H1 (cell line): ENCODE measurements around the gene TSC22D4. TPM values are rescaled to one million over a fixed set of nuclear protein-coding genes. Genes with fewer than 3 reads are reported as not detected.

ENCODE experiments used
- CTCF ChIA-PET: fragments of 300-600 bp; sonication (Branson Sonifier 250); formaldehyde crosslinking; loops from one replicate; lab custom pipeline; 2021; ENCODE audit not compliant: partially characterized antibody; lab: Charles Lee
- POLR2A ChIA-PET: fragments of 300-600 bp; sonication (Branson Sonifier 250); formaldehyde crosslinking; loops from one replicate; lab custom pipeline; 2021; ENCODE audit warnings: inconsistent platforms; ENCODE audit not compliant: partially characterized antibody; lab: Charles Lee
- DNase-seq, 2 experiments: peaks; one replicate each; pipeline versions ENCODE4 v3.0.0 to v3.0.0-alpha.2; 2010 to 2022; ENCODE audit warnings: low spot score in 2 of 2, low read depth in 1 of 2, mixed read lengths in 1 of 2
- FAIRE-seq: peaks from 2 replicates; lab custom pipeline; 2011; peaks lifted over from hg19 to GRCh38; lab: Jason Lieb, UNC
- H2AFZ ChIP-seq: 2 replicates; pipeline ENCODE4 v1.8.1; 2012; ENCODE audit warnings: low read length, inconsistent platforms
- H2AK5ac ChIP-seq: 2 replicates; pipeline ENCODE4 v1.6.1; 2013; ENCODE audit warnings: low read depth, low read length
- H2BK120ac ChIP-seq: replicated peaks from 2 replicates; pipeline ENCODE3; 2013; ENCODE audit warnings: low read depth, low read length, inconsistent platforms
- H2BK12ac ChIP-seq: 2 replicates; pipeline ENCODE4 v1.6.1; 2013; ENCODE audit warnings: low read depth, low read length
- H2BK15ac ChIP-seq: 2 replicates; pipeline ENCODE4 v1.6.1; 2013; ENCODE audit warnings: low read length
- H2BK20ac ChIP-seq: 2 replicates; pipeline ENCODE4 v1.6.1; 2013; ENCODE audit warnings: low read length
- H2BK5ac ChIP-seq: 2 replicates; pipeline ENCODE4 v1.6.1; 2013; ENCODE audit warnings: low read depth, low read length
- H3K14ac ChIP-seq: 2 replicates; pipeline ENCODE4 v1.6.1; 2013; ENCODE audit warnings: inconsistent platforms; ENCODE audit not compliant: insufficient read length
- H3K18ac ChIP-seq: 2 replicates; pipeline ENCODE4 v1.6.1; 2013; ENCODE audit warnings: low read length; ENCODE audit errors: extremely low read depth
- H3K23ac ChIP-seq: 2 replicates; pipeline ENCODE4 v1.6.1; 2013; ENCODE audit warnings: inconsistent platforms; ENCODE audit not compliant: insufficient read length
- H3K23me2 ChIP-seq: 2 replicates; pipeline ENCODE4 v1.6.1; 2013; ENCODE audit warnings: low read depth, low read length
- H3K27ac ChIP-seq: 2 replicates; pipeline ENCODE4 v1.6.1; 2011; ENCODE audit warnings: low read depth, low read length, inconsistent platforms
- H3K27me3 ChIP-seq, 4 experiments: replicated peaks in 1 of 4; 1 replicate in 1 of 4; 2 replicates in 3 of 4; pipeline versions ENCODE4 v1.6.1 to v1.8.1; 2011 to 2013; ENCODE audit warnings: low read length in 3 of 4, mild to moderate bottlenecking in 3 of 4, inconsistent platforms in 2 of 4, mixed read lengths in 2 of 4, moderate library complexity in 1 of 4; ENCODE audit not compliant: control insufficient read depth in 3 of 4, insufficient read depth in 3 of 4; ENCODE audit errors: extremely low read depth in 1 of 4
- H3K36me3 ChIP-seq, 4 experiments: 2 replicates each; pipeline versions ENCODE4 v1.6.1 to v1.8.1; 2011 to 2013; ENCODE audit warnings: mild to moderate bottlenecking in 4 of 4, low read length in 3 of 4, moderate library complexity in 2 of 4, control low read depth in 1 of 4, inconsistent platforms in 1 of 4; ENCODE audit not compliant: insufficient read depth in 4 of 4, control insufficient read depth in 2 of 4
- H3K4ac ChIP-seq: replicated peaks from 2 replicates; pipeline ENCODE3; 2013; ENCODE audit warnings: low read length, low read depth, mixed read lengths, inconsistent platforms; ENCODE audit not compliant: insufficient read length
- H3K4me1 ChIP-seq, 4 experiments: replicated peaks in 1 of 4; 1 replicate in 1 of 4; 2 replicates in 3 of 4; pipeline versions ENCODE4 v1.6.1 to v1.8.1; 2011 to 2013; ENCODE audit warnings: low read length in 3 of 4, inconsistent platforms in 2 of 4, mixed read lengths in 1 of 4; ENCODE audit not compliant: insufficient read depth in 4 of 4, control insufficient read depth in 3 of 4
- H3K4me2 ChIP-seq, 2 experiments: 2 replicates each; pipeline versions ENCODE4 v1.6.1 to v1.8.1; 2011 to 2013; ENCODE audit warnings: low read depth in 2 of 2, low read length in 2 of 2, control low read depth in 1 of 2, inconsistent platforms in 1 of 2, mild to moderate bottlenecking in 1 of 2; ENCODE audit not compliant: insufficient read depth in 1 of 2
- H3K4me3 ChIP-seq, 4 experiments: fragments of 200-600, 300-600 bp in 1 of 4; sonication (generic), shearing (Covaris generic), sonication (Bioruptor Twin) in 1 of 4; 2 replicates each; pipeline versions ENCODE4 v1.5.1 to v1.8.1; 2011 to 2016; ENCODE audit warnings: low read length in 4 of 4, low read depth in 3 of 4, control low read depth in 2 of 4, inconsistent platforms in 2 of 4, mild to moderate bottlenecking in 2 of 4, mixed read lengths in 1 of 4, moderate library complexity in 1 of 4; ENCODE audit not compliant: insufficient read depth in 2 of 4; ENCODE audit errors: extremely low read depth in 1 of 4
- H3K56ac ChIP-seq: replicated peaks from 2 replicates; pipeline ENCODE3; 2013; ENCODE audit warnings: low read depth, mild to moderate bottlenecking, mixed read lengths, low read length, inconsistent platforms; ENCODE audit not compliant: insufficient read length
- H3K79me1 ChIP-seq: 2 replicates; pipeline ENCODE4 v1.6.1; 2013; ENCODE audit warnings: low read depth, low read length, control low read depth
- H3K79me2 ChIP-seq, 2 experiments: 2 replicates each; pipeline versions ENCODE4 v1.6.1 to v1.8.1; 2012 to 2013; ENCODE audit warnings: low read length in 2 of 2, mild to moderate bottlenecking in 2 of 2, inconsistent platforms in 1 of 2; ENCODE audit not compliant: insufficient read depth in 2 of 2, control insufficient read depth in 1 of 2
- H3K9ac ChIP-seq, 4 experiments: replicated peaks in 1 of 4; 1 replicate in 1 of 4; 2 replicates in 3 of 4; pipeline versions ENCODE4 v1.6.1 to v1.8.1; 2011 to 2013; ENCODE audit warnings: low read depth in 3 of 4, low read length in 3 of 4, control low read depth in 2 of 4, mild to moderate bottlenecking in 2 of 4, moderate library complexity in 2 of 4, inconsistent platforms in 1 of 4; ENCODE audit errors: extremely low read depth in 1 of 4
- H3K9me3 ChIP-seq, 2 experiments: 2 replicates each; pipeline versions ENCODE4 v1.6.1 to v1.8.1; 2012 to 2013; ENCODE audit warnings: mild to moderate bottlenecking in 2 of 2, moderate library complexity in 2 of 2, control low read depth in 1 of 2, inconsistent platforms in 1 of 2, low read depth in 1 of 2, low read length in 1 of 2, mixed read lengths in 1 of 2; ENCODE audit not compliant: insufficient read depth in 2 of 2
- H4K20me1 ChIP-seq, 2 experiments: replicated peaks in 1 of 2; 2 replicates each; pipeline versions ENCODE3 to v1.8.1; 2011 to 2013; ENCODE audit warnings: inconsistent platforms in 2 of 2, low read length in 2 of 2, mild to moderate bottlenecking in 1 of 2; ENCODE audit not compliant: insufficient read depth in 2 of 2, control insufficient read depth in 1 of 2
- H4K5ac ChIP-seq: 2 replicates; pipeline ENCODE4 v1.6.1; 2013; ENCODE audit warnings: low read length, low read depth, mixed read lengths, inconsistent platforms; ENCODE audit not compliant: insufficient read length
- H4K8ac ChIP-seq: 2 replicates; pipeline ENCODE4 v1.8.0; 2013; ENCODE audit warnings: mild to moderate bottlenecking, moderate library complexity, low read length, inconsistent platforms; ENCODE audit not compliant: insufficient read depth; ENCODE audit errors: extremely low read depth
- H4K91ac ChIP-seq: replicated peaks from 2 replicates; pipeline ENCODE3; 2013; ENCODE audit warnings: low read length, mixed read lengths, inconsistent platforms; ENCODE audit not compliant: insufficient read length
- ATF2 ChIP-seq: IDR thresholded peaks from 2 replicates; pipeline ENCODE4 v1.6.1; 2012; ENCODE audit warnings: low read length, inconsistent platforms
- CTBP2 ChIP-seq: IDR thresholded peaks from 2 replicates; pipeline ENCODE4 v1.7.0; 2011; ENCODE audit warnings: borderline replicate concordance, mild to moderate bottlenecking, moderate library complexity, mixed read lengths, low read length; ENCODE audit not compliant: insufficient read depth, insufficient read length
- E2F6 ChIP-seq: IDR thresholded peaks from 2 replicates; pipeline ENCODE4 v1.6.1; 2012; ENCODE audit warnings: inconsistent platforms
- EZH2 ChIP-seq: fragments of 200-600 bp; sonication (generic); IDR thresholded peaks from 2 replicates; pipeline ENCODE4 v1.7.1; 2012; ENCODE audit warnings: low read depth, mild to moderate bottlenecking, moderate library complexity, low read length, inconsistent platforms; ENCODE audit not compliant: severe bottlenecking
- KDM4A ChIP-seq: IDR thresholded peaks from one replicate; pipeline ENCODE4 v1.7.1; 2012; ENCODE audit warnings: low read depth, mild to moderate bottlenecking, moderate library complexity, low read length, inconsistent platforms; ENCODE audit not compliant: severe bottlenecking
- NRF1 ChIP-seq: IDR thresholded peaks from 2 replicates; pipeline ENCODE4 v1.6.1; 2011; ENCODE audit warnings: mild to moderate bottlenecking, low read depth, low read length, improper control_type of control experiment
- RAD21 ChIP-seq, 2 experiments: IDR thresholded peaks in 1 of 2; conservative IDR thresholded peaks in 1 of 2; 2 replicates each; pipeline ENCODE4 v1.6.1; 2011; ENCODE audit warnings: low read depth in 2 of 2, low read length in 2 of 2, improper control_type of control experiment in 1 of 2, inconsistent platforms in 1 of 2, mild to moderate bottlenecking in 1 of 2, moderate library complexity in 1 of 2
- YY1 ChIP-seq: IDR thresholded peaks from 2 replicates; pipeline ENCODE4 v1.6.1; 2011; ENCODE audit warnings: low read depth, mild to moderate bottlenecking, low read length
- WGBS, 2 experiments: shearing (Covaris generic) in 1 of 2; methylation state at CpG; one replicate each; pipeline versions ENCODE4 v1.1.6 to v1.1.7; 2013 to 2015; ENCODE audit warnings: low lambda C conversion rate in 2 of 2, mixed read lengths in 2 of 2, inconsistent platforms in 1 of 2, low coverage in 1 of 2, missing lambda C conversion rate in 1 of 2; ENCODE audit not compliant: insufficient replicate concordance in 2 of 2, insufficient coverage in 1 of 2, insufficient read length in 1 of 2; ENCODE audit errors: extremely low coverage in 1 of 2, missing lambda C conversion rate in 1 of 2; 5-methylcytosine and 5-hydroxymethylcytosine counted together
- polyA plus RNA-seq, 7 experiments: library from polyadenylated mRNA; depleted of rRNA in 3 of 7; stranded (reverse) in 5 of 7; unstranded in 2 of 7; fragments of >200 nt in 5 of 7; fragments of 200-250 nt in 2 of 7; gene quantifications; 1 replicate in 5 of 7; 2 replicates in 1 of 7; 4 replicates in 1 of 7; pipeline versions ENCODE4 v1.2.1 to v1.2.3, GENCODE V29; 2011 to 2013; ENCODE audit warnings: missing spikeins in 2 of 7, mixed read lengths in 2 of 7
- total RNA-seq: library from RNA; stranded (reverse); fragmentation: NEBNext Ultra II Directional; extraction: Animal tissue kit (Norgen Biotek cat#: 25700); gene quantifications from 2 replicates; pipeline ENCODE4 v1.2.1, GENCODE V29; 2021

The TSC22D4 gene
- total and polyA plus RNA-seq, 2 of the 8 experiments (the other 6 are each of a cell fraction or from before 2014, with no cell fraction given): 13.2 to 20.3 TPM

GRCh38 chr7:100490483-100491191 is 11.6 kb upstream of the TSC22D4 start:
- peaks cover 2 to 22% (median 13%) of the 10 kb centered on the region in 4 experiments for H3K4me1 ChIP-seq
- no peak overlapping the region for H3K9ac ChIP-seq
- no peak overlapping the region for H2BK120ac ChIP-seq
- no peak overlapping the region for H2BK20ac ChIP-seq
- H3K9me3 ChIP-seq: no peaks in the 10 kb centered on the region
- no peak for DNase-seq
- H3K4ac ChIP-seq: no peak overlapping the region
- H3K23ac ChIP-seq: no peak overlapping the region
- H4K5ac ChIP-seq: no peak overlapping the region
- no peak overlapping the region for H2AFZ ChIP-seq
- peaks cover 7% of the 10 kb centered on the region; the same call in 1 of the 2 replicates for H3K23me2 ChIP-seq
- 0 out of 4 replicates have a peak overlapping the region, but pooled peaks of 1 of the 2 experiments have one; percentile 14 for H3K4me2 ChIP-seq
- 0 out of 2 replicates have a peak overlapping the region, but pooled peaks have one; percentile 44 for H2BK5ac ChIP-seq
- H3K27me3 ChIP-seq: peaks cover 0 to 4% (median 2%) of the 10 kb centered on the region in 4 experiments; a peak in 5 of 7 replicates
- H4K8ac ChIP-seq: no peak overlapping the region
- H3K36me3 ChIP-seq: peaks cover 0 to 9% (median 0%) of the 10 kb centered on the region in 4 experiments; a peak in 2 of 8 replicates
- no peaks in the 10 kb centered on the region for H3K79me1 ChIP-seq
- no peak overlapping the region; a peak in 1 of 8 replicates for H3K4me3 ChIP-seq
- H4K91ac ChIP-seq: peak overlapping the region; percentile 22
- no peak overlapping the region; the same call in 1 of the 2 replicates for H2BK15ac ChIP-seq
- peak overlapping the region; percentile 56 for H3K27ac ChIP-seq
- H3K14ac ChIP-seq: no peak overlapping the region
- POLR2A ChIA-PET: interaction anchor here (0.6 to 1.9 kb wide), 5 partner anchors 9 to 95 kb away, joined by 3 to 6 read pairs (median 3); partner anchors contain the start of gene ZCWPW1
- CTCF ChIA-PET: interaction anchor here (0.6 to 3.7 kb wide), 16 partner anchors 10 to 214 kb away, joined by 3 to 11 read pairs (median 4); no protein-coding TSS in a partner anchor
- H3K18ac ChIP-seq: no peak overlapping the region
- no peak overlapping the region for H2BK12ac ChIP-seq
- no peaks in the 10 kb centered on the region for H3K79me2 ChIP-seq
- no peak overlapping the region for H3K56ac ChIP-seq
- peaks cover 0 to 7% of the 10 kb centered on the region in 2 experiments for H4K20me1 ChIP-seq
- FAIRE-seq: no peak
- no peak overlapping the region; the same call in 1 of the 2 replicates for H2AK5ac ChIP-seq
- WGBS, 2 experiments: 89% methylated on average over 25 of the region's 25 CpGs; no CpG with 5 or more reads in 1 of the 2 experiments
- TF ChIP-seq CTBP2: no peak
- no peak for TF ChIP-seq KDM4A
- no peak for TF ChIP-seq YY1
- TF ChIP-seq EZH2: no peak
- TF ChIP-seq RAD21 (IDR thresholded peaks at IDR 0.05 in 1 of 2, conservative IDR thresholded peaks at IDR 0.05 in 1 of 2; ENCODE audit: low read depth in 2 of 2, low read length in 2 of 2): no peak; a peak in 1 of 4 replicates
- TF ChIP-seq E2F6: no peak
- no peak for TF ChIP-seq ATF2
- TF ChIP-seq NRF1: no peak
